Neuronal stem cell (in vitro differentiated cells): ENCODE results near the gene SORD.

Experiments used
- DNase-seq: peaks from one replicate; pipeline ENCODE4 v3.0.0-alpha.2; 2013; ENCODE audit warnings: low spot score
- H2AFZ ChIP-seq: one replicate; pipeline ENCODE4 v1.6.1; 2013; ENCODE audit warnings: mild to moderate bottlenecking, low read length, inconsistent platforms
- H2AK5ac ChIP-seq: 2 replicates; pipeline ENCODE4 v1.6.1; 2013; ENCODE audit warnings: low read depth, mild to moderate bottlenecking, inconsistent platforms, low read length, moderate library complexity, mixed read lengths
- H2BK120ac ChIP-seq: 2 replicates; pipeline ENCODE4 v1.6.1; 2013; ENCODE audit warnings: low read depth, mild to moderate bottlenecking, inconsistent platforms, low read length, moderate library complexity, mixed read lengths
- H2BK12ac ChIP-seq: one replicate; pipeline ENCODE4 v1.6.1; 2013; ENCODE audit warnings: low read length, inconsistent platforms
- H2BK15ac ChIP-seq: 2 replicates; pipeline ENCODE4 v1.6.1; 2013; ENCODE audit warnings: mild to moderate bottlenecking, low read length, inconsistent platforms, mixed read lengths
- H2BK5ac ChIP-seq: one replicate; pipeline ENCODE4 v1.6.1; 2013; ENCODE audit warnings: inconsistent platforms, mild to moderate bottlenecking, low read length, moderate library complexity
- H3K14ac ChIP-seq: one replicate; pipeline ENCODE4 v1.6.1; 2013; ENCODE audit warnings: low read length, inconsistent platforms
- H3K18ac ChIP-seq: 2 replicates; pipeline ENCODE4 v1.6.1; 2013; ENCODE audit warnings: low read length, inconsistent platforms
- H3K23ac ChIP-seq: 2 replicates; pipeline ENCODE4 v1.6.1; 2013; ENCODE audit warnings: low read depth, mild to moderate bottlenecking, mixed read lengths, low read length, inconsistent platforms; ENCODE audit not compliant: poor library complexity
- H3K27ac ChIP-seq: replicated peaks from 3 replicates; pipeline ENCODE4 v1.5.1; 2013; ENCODE audit warnings: low read length, inconsistent platforms
- H3K27me3 ChIP-seq, 3 experiments: 2 replicates each; pipeline ENCODE4 v1.6.1; 2013; ENCODE audit warnings: low read length in 3 of 3, mild to moderate bottlenecking in 2 of 3, inconsistent platforms in 1 of 3, low read depth in 1 of 3, mixed read lengths in 1 of 3, moderate library complexity in 1 of 3; ENCODE audit not compliant: control insufficient read depth in 3 of 3, insufficient read depth in 3 of 3
- H3K36me3 ChIP-seq, 2 donors: replicated peaks in 1 of 2; 2 replicates each; pipeline ENCODE4 v1.6.1; 2013; ENCODE audit warnings: low read length in 2 of 2; ENCODE audit not compliant: control insufficient read depth in 2 of 2, insufficient read depth in 2 of 2
- H3K4ac ChIP-seq: 2 replicates; pipeline ENCODE4 v1.6.1; 2013; ENCODE audit warnings: inconsistent platforms, mild to moderate bottlenecking, low read length, moderate library complexity
- H3K4me1 ChIP-seq, 2 donors: 1 replicate in 1 of 2; 2 replicates in 1 of 2; pipeline ENCODE4 v1.6.1; 2013; ENCODE audit warnings: low read length in 2 of 2, low read depth in 1 of 2; ENCODE audit not compliant: control insufficient read depth in 2 of 2, insufficient read depth in 1 of 2
- H3K4me2 ChIP-seq: one replicate; pipeline ENCODE4 v1.6.1; 2013; ENCODE audit warnings: mild to moderate bottlenecking, low read length, inconsistent platforms; ENCODE audit not compliant: insufficient read depth, poor library complexity, severe bottlenecking
- H3K4me3 ChIP-seq, 2 donors: 2 replicates each; pipeline ENCODE4 v1.5.1; 2013; ENCODE audit warnings: low read length in 2 of 2, mild to moderate bottlenecking in 2 of 2, inconsistent platforms in 1 of 2, moderate library complexity in 1 of 2
- H3K79me1 ChIP-seq: one replicate; pipeline ENCODE4 v1.6.1; 2013; ENCODE audit warnings: low read depth, mild to moderate bottlenecking, inconsistent platforms, low read length, moderate library complexity
- H3K9ac ChIP-seq: one replicate; pipeline ENCODE4 v1.6.1; 2013; ENCODE audit warnings: mild to moderate bottlenecking, low read depth, low read length, inconsistent platforms; ENCODE audit not compliant: poor library complexity
- H3K9me3 ChIP-seq, 2 donors: replicated peaks in 1 of 2; 2 replicates each; pipeline versions ENCODE3 to v1.6.1; 2013; ENCODE audit warnings: low read length in 2 of 2, mild to moderate bottlenecking in 2 of 2, inconsistent platforms in 1 of 2, low read depth in 1 of 2, mixed read lengths in 1 of 2, moderate library complexity in 1 of 2; ENCODE audit not compliant: control insufficient read depth in 2 of 2, insufficient read depth in 1 of 2
- H4K8ac ChIP-seq: one replicate; pipeline ENCODE4 v1.6.1; 2013; ENCODE audit warnings: low read depth, mild to moderate bottlenecking, inconsistent platforms, low read length, moderate library complexity
- H4K91ac ChIP-seq: one replicate; pipeline ENCODE4 v1.6.1; 2013; ENCODE audit warnings: low read length, low read depth, mild to moderate bottlenecking, inconsistent platforms; ENCODE audit not compliant: poor library complexity
- WGBS, 2 donors: extraction: QIAGEN DNeasy Blood & Tissue Kit; methylation state at CpG; one replicate each; pipeline ENCODE4 v1.1.7; 2013; ENCODE audit warnings: missing lambda C conversion rate in 2 of 2, mixed read lengths in 1 of 2; ENCODE audit not compliant: insufficient read length in 2 of 2, insufficient replicate concordance in 1 of 2; ENCODE audit errors: extremely low coverage in 2 of 2; 5-methylcytosine and 5-hydroxymethylcytosine counted together

SORD gene

GRCh38 chr15:45111390-45112142 is 88.6 kb downstream of the SORD start:
- Histone ChIP-seq H2BK120ac (no peak overlapping the region), H3K27me3 (peaks cover 58 to 90% (median 75%) of the 10 kb centered on the region in 3 experiments), H3K9me3 (peaks cover 0 to 5% of the 10 kb centered on the region in 2 donors), H2BK12ac (no peak overlapping the region), H3K4me2 (no peak overlapping the region), H3K4me3 (no peak overlapping the region), H3K23ac (peak overlapping the region; percentile 91), H3K79me1 (no peaks in the 10 kb centered on the region), H3K4ac (no peak overlapping the region), H4K8ac (no peak overlapping the region), H3K36me3 (no peaks in the 10 kb centered on the region), H2BK15ac (no peak overlapping the region), H3K27ac (no peak overlapping the region), H3K4me1 (peaks cover 0 to 15% of the 10 kb centered on the region in 2 donors), H3K18ac (no peak overlapping the region), H4K91ac (no peak overlapping the region), H2BK5ac (no peak overlapping the region), H2AK5ac (peak overlapping the region; percentile 28), H3K14ac (no peak overlapping the region), H3K9ac (no peak overlapping the region), H2AFZ (no peak overlapping the region)
- no CpG with 5 or more reads among the region's 71 CpGs for WGBS, 2 donors
- no peak for DNase-seq

- H3K36me3 ChIP-seq: no peaks in the 10 kb centered on the region
- H3K4me2 ChIP-seq: no peak overlapping the region
- no peak for DNase-seq
- no peaks in the 10 kb centered on the region for H3K79me1 ChIP-seq
- no peak overlapping the region for H3K4ac ChIP-seq
- H2AFZ ChIP-seq: peak overlapping the region; percentile 75
- H2BK120ac ChIP-seq: no peak overlapping the region
- no peak overlapping the region for H4K8ac ChIP-seq
- H3K14ac ChIP-seq: no peak overlapping the region
- peak overlapping the region in 1 of 2 donors; percentile 54 for H3K4me3 ChIP-seq
- H3K9ac ChIP-seq: no peak overlapping the region
- peaks cover 0 to 5% of the 10 kb centered on the region in 2 donors for H3K9me3 ChIP-seq
- no peak overlapping the region for H2BK15ac ChIP-seq
- WGBS, 2 donors: no CpG with 5 or more reads among the region's 13 CpGs
- H3K18ac ChIP-seq: no peak overlapping the region
- H3K4me1 ChIP-seq: peaks cover 0 to 18% of the 10 kb centered on the region in 2 donors
- H2BK12ac ChIP-seq: no peak overlapping the region
- no peak overlapping the region for H4K91ac ChIP-seq
- peak overlapping the region; percentile 68 for H2AK5ac ChIP-seq
- peak overlapping the region; percentile 31 for H2BK5ac ChIP-seq
- peaks cover 64 to 90% (median 81%) of the 10 kb centered on the region in 3 experiments for H3K27me3 ChIP-seq
- peak overlapping the region; percentile 91 for H3K23ac ChIP-seq
- no peak overlapping the region for H3K27ac ChIP-seq
These were observed 89.2 kb downstream of the SORD start for GRCh38 chr15:45112143-45112590.

- Histone ChIP-seq H3K27me3 (peaks cover 69 to 95% (median 87%) of the 10 kb centered on the region in 3 experiments), H2AK5ac (peak overlapping the region; percentile 81), H3K9me3 (peaks cover 0 to 5% of the 10 kb centered on the region in 2 donors), H2AFZ (peak overlapping the region; percentile 75), H3K4me2 (peak overlapping the region; percentile 32), H3K23ac (peak overlapping the region; percentile 80), H3K9ac (no peak overlapping the region), H3K14ac (peak overlapping the region; percentile 63), H3K4me1 (peaks cover 3 to 22% of the 10 kb centered on the region in 2 donors), H3K18ac (peak overlapping the region; percentile 44), H2BK5ac (peak overlapping the region; percentile 31), H4K8ac (peak overlapping the region; percentile 32), H2BK15ac (peak overlapping the region; percentile 39), H3K4me3 (peak overlapping the region in 1 of 2 donors; percentile 54), H4K91ac (no peak overlapping the region), H3K79me1 (no peaks in the 10 kb centered on the region), H3K36me3 (no peaks in the 10 kb centered on the region), H2BK12ac (no peak overlapping the region), H2BK120ac (no peak overlapping the region), H3K27ac (no peak overlapping the region), H3K4ac (no peak overlapping the region)
- WGBS, 2 donors: no CpG with 5 or more reads among the region's 58 CpGs
- DNase-seq: no peak
These were observed 89.8 kb downstream of the SORD start for GRCh38 chr15:45112591-45113379.
